CD14-positive monocyte (primary cell): ENCODE data around the gene MGAT5B. TPM values are rescaled to one million over a fixed set of nuclear protein-coding genes. Genes with fewer than 3 reads are reported as not detected.

Source experiments
- DNase-seq, 3 donors: peaks; one replicate each; pipeline ENCODE4 v3.0.0-alpha.2; 2011 to 2022
- H2AFZ ChIP-seq: 2 replicates; pipeline ENCODE4 v1.6.0; 2012; ENCODE audit warnings: mild to moderate bottlenecking, low read depth, low read length, inconsistent platforms; ENCODE audit not compliant: insufficient read depth, poor library complexity, severe bottlenecking
- H3K27ac ChIP-seq, 2 donors: 1 replicate in 1 of 2; 2 replicates in 1 of 2; pipeline ENCODE4 v1.5.1; 2012 to 2013; ENCODE audit warnings: low read length in 2 of 2, control low read depth in 1 of 2, inconsistent platforms in 1 of 2, low read depth in 1 of 2, mild to moderate bottlenecking in 1 of 2
- H3K27me3 ChIP-seq, 2 donors: one replicate each; pipeline versions ENCODE4 v1.6.0 to v1.6.1; 2011 to 2013; ENCODE audit warnings: low read length in 2 of 2; ENCODE audit not compliant: control insufficient read depth in 2 of 2, insufficient read depth in 2 of 2
- H3K36me3 ChIP-seq, 2 donors: replicated peaks in 1 of 2; 1 replicate in 1 of 2; 2 replicates in 1 of 2; pipeline versions ENCODE4 v1.5.1 to v1.6.1; 2012 to 2013; ENCODE audit warnings: low read length in 2 of 2, control low read depth in 1 of 2, inconsistent platforms in 1 of 2, mild to moderate bottlenecking in 1 of 2; ENCODE audit not compliant: insufficient read depth in 2 of 2, control insufficient read depth in 1 of 2
- H3K4me1 ChIP-seq, 2 donors: 1 replicate in 1 of 2; 2 replicates in 1 of 2; pipeline versions ENCODE4 v1.5.1 to v1.6.1; 2012 to 2013; ENCODE audit warnings: low read length in 2 of 2, control low read depth in 1 of 2, inconsistent platforms in 1 of 2, mild to moderate bottlenecking in 1 of 2, moderate library complexity in 1 of 2; ENCODE audit not compliant: insufficient read depth in 2 of 2, control insufficient read depth in 1 of 2
- H3K4me2 ChIP-seq: replicated peaks from 2 replicates; pipeline ENCODE3; 2012; ENCODE audit warnings: low read length, moderate library complexity, mild to moderate bottlenecking; ENCODE audit not compliant: poor library complexity, severe bottlenecking; ENCODE audit errors: extremely low read depth
- H3K4me3 ChIP-seq, 3 experiments: fragments of 200-600 bp in 1 of 3; sonication (generic) in 1 of 3; replicated peaks in 1 of 3; 1 replicate in 2 of 3; 2 replicates in 1 of 3; pipeline ENCODE4 v1.5.1; 2011 to 2013; ENCODE audit warnings: low read length in 3 of 3, mild to moderate bottlenecking in 3 of 3, control low read depth in 2 of 3, low read depth in 2 of 3, inconsistent platforms in 1 of 3, moderate library complexity in 1 of 3
- H3K79me2 ChIP-seq: 2 replicates; pipeline ENCODE4 v1.6.0; 2012; ENCODE audit warnings: mild to moderate bottlenecking, control low read depth, inconsistent platforms, low read length, moderate library complexity; ENCODE audit not compliant: insufficient read depth
- H3K9ac ChIP-seq: 2 replicates; pipeline ENCODE4 v1.6.0; 2017; ENCODE audit warnings: low read length, mild to moderate bottlenecking; ENCODE audit not compliant: insufficient read depth, poor library complexity, severe bottlenecking
- H3K9me3 ChIP-seq, 2 donors: replicated peaks in 1 of 2; 1 replicate in 1 of 2; 2 replicates in 1 of 2; pipeline versions ENCODE4 v1.5.1 to v1.6.1; 2012 to 2013; ENCODE audit warnings: low read length in 2 of 2, control low read depth in 1 of 2; ENCODE audit not compliant: control insufficient read depth in 1 of 2, insufficient read depth in 1 of 2
- H4K20me1 ChIP-seq: 2 replicates; pipeline ENCODE4 v1.6.0; 2012; ENCODE audit warnings: mild to moderate bottlenecking, low read length, control low read depth, moderate library complexity; ENCODE audit not compliant: insufficient read depth
- H3K27ac Mint-ChIP-seq, 7 donors: one replicate each; pipeline ENCODE4 v1.8.0; 2020; ENCODE audit warnings: mild to moderate bottlenecking in 7 of 7, mixed read lengths in 7 of 7, moderate library complexity in 6 of 7, inconsistent platforms in 2 of 7
- H3K27me3 Mint-ChIP-seq, 3 donors: one replicate each; pipeline ENCODE4 v1.8.0; 2021 to 2022; ENCODE audit warnings: low read depth in 3 of 3, mild to moderate bottlenecking in 3 of 3, mixed read lengths in 3 of 3, moderate library complexity in 3 of 3, inconsistent platforms in 1 of 3
- H3K36me3 Mint-ChIP-seq, 2 donors: one replicate each; pipeline ENCODE4 v1.8.0; 2020; ENCODE audit warnings: mixed read lengths in 2 of 2, inconsistent platforms in 1 of 2, mild to moderate bottlenecking in 1 of 2
- H3K4me1 Mint-ChIP-seq: one replicate; pipeline ENCODE4 v1.8.0; 2020; ENCODE audit warnings: mild to moderate bottlenecking, mixed read lengths
- H3K4me3 Mint-ChIP-seq, 2 donors: one replicate each; pipeline ENCODE4 v1.8.0; 2020; ENCODE audit warnings: mild to moderate bottlenecking in 2 of 2, mixed read lengths in 2 of 2, moderate library complexity in 1 of 2
- H3K9me3 Mint-ChIP-seq, 7 donors: one replicate each; pipeline ENCODE4 v1.8.0; 2020 to 2022; ENCODE audit warnings: mixed read lengths in 7 of 7, mild to moderate bottlenecking in 6 of 7, moderate library complexity in 6 of 7, inconsistent platforms in 2 of 7
- WGBS: methylation state at CpG from one replicate; pipeline ENCODE4 v1.1.5; 2013; ENCODE audit warnings: missing lambda C conversion rate; ENCODE audit not compliant: insufficient coverage; 5-methylcytosine and 5-hydroxymethylcytosine counted together
- intact Hi-C, 2 donors: fragments of 100-400 bp; cut with micrococcal nuclease; formaldehyde crosslinking; loops; one replicate each; pipeline versions ENCODE4 v1.15.0 to v1.15.1; 2023
- polyA plus RNA-seq, 3 donors: library from polyadenylated mRNA; depleted of rRNA in 1 of 3; unstranded in 2 of 3; stranded (reverse) in 1 of 3; fragments of 300-500 nt in 2 of 3; fragments of >200 nt in 1 of 3; fragmentation: Illumina TruSeq in 2 of 3; gene quantifications; 1 replicate in 2 of 3; 2 replicates in 1 of 3; pipeline ENCODE4 v1.2.3, GENCODE V29; 2012 to 2021
- TF ChIP-seq, protein P1 (sequence below): fragments of 200-600 bp; IDR thresholded peaks from one replicate; pipeline ENCODE4 v1.8.0; 2022; ENCODE audit warnings: antibody characterized with exemption, mild to moderate bottlenecking

MGAT5B gene
- polyA plus RNA-seq, 3 donors = not detected

DNA sequence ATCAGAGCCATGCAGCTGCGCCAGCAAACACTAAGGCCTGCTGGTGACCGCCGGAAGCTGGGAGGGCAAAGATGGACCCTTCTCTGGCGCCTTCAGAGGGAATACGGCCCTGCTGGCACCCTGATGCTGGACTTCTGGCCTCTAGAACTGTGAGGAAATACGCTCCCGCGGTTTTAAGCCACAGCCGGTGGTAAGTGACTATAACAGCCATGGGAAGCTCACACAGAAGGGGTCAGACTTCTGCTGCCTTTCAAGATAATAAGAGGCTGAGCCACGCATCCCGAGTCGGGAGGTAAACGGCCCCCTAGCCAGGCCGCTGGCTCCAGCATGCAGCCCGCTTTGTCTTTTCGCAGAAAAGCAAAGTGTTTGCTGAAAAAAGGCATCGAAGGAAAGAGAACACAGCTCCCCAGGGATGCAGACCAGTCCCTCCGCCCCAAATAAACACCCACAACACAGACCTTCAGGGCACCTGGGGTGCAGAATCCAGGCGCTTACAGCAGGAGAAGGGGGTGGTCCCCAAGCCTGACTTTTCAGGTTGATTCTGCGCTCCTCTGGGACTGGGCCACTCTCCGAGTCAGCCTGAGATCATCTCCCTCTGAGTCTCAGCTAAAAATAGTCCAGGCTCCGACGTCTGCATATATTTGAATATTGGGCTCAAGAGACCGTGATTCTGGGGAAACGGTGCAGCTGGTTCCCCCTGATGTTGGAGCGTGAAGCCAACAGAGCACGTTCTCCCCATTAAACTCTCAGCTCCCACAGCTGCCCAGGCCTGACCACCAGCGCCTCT lies 89.7 kb downstream of the MGAT5B start:
- no peak overlapping the region for H3K27ac Mint-ChIP-seq
- Histone ChIP-seq H3K27me3 (no peaks in the 10 kb centered on the region), H3K9me3 (no peaks in the 10 kb centered on the region), H3K79me2 (no peaks in the 10 kb centered on the region), H3K4me1 (no peaks in the 10 kb centered on the region), H3K9ac (no peak overlapping the region), H3K27ac (no peak overlapping the region), H2AFZ (no peak overlapping the region), H3K4me2 (no peak overlapping the region), H3K36me3 (no peaks in the 10 kb centered on the region), H4K20me1 (no peaks in the 10 kb centered on the region), H3K4me3 (no peak overlapping the region)
- H3K27me3 Mint-ChIP-seq = peaks cover 6 to 11% (median 7%) of the 10 kb centered on the region in 3 donors
- no peaks in the 10 kb centered on the region for H3K36me3 Mint-ChIP-seq
- intact Hi-C loops = no loop called here
- no peaks in the 10 kb centered on the region for H3K4me1 Mint-ChIP-seq
- DNase-seq = no peak
- TF ChIP-seq, protein P1, sequence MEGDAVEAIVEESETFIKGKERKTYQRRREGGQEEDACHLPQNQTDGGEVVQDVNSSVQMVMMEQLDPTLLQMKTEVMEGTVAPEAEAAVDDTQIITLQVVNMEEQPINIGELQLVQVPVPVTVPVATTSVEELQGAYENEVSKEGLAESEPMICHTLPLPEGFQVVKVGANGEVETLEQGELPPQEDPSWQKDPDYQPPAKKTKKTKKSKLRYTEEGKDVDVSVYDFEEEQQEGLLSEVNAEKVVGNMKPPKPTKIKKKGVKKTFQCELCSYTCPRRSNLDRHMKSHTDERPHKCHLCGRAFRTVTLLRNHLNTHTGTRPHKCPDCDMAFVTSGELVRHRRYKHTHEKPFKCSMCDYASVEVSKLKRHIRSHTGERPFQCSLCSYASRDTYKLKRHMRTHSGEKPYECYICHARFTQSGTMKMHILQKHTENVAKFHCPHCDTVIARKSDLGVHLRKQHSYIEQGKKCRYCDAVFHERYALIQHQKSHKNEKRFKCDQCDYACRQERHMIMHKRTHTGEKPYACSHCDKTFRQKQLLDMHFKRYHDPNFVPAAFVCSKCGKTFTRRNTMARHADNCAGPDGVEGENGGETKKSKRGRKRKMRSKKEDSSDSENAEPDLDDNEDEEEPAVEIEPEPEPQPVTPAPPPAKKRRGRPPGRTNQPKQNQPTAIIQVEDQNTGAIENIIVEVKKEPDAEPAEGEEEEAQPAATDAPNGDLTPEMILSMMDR = no peak
- H3K9me3 Mint-ChIP-seq = peaks cover 0 to 2% (median 0%) of the 10 kb centered on the region in 7 donors
- 55% methylated on average over 24 of the region's 28 CpGs for WGBS
- no peak overlapping the region for H3K4me3 Mint-ChIP-seq

DNA sequence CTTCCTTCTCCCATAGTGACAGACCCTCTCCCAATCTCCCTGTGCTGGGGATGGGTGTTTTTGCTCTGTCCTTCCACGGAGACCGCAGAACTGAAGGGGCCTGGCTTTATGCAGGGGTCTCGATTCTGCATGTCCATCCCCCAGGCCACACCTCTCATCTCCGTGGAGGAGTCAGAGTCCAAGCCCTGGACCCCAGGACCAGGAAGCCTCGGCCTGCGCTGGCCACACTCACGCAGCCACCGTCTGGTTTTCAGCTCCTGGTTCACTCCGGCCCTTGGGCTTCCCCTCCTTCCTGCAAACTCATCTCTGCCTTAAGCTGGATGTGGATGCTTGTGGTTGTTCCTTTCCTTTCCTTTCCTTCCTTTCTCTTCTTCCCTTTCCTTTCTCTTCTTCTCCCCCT lies 90.8 kb downstream of the MGAT5B start:
- Histone ChIP-seq H3K4me2 (no peak overlapping the region), H3K27ac (no peak overlapping the region), H3K4me3 (no peak overlapping the region), H3K9ac (no peak overlapping the region), H3K27me3 (no peaks in the 10 kb centered on the region), H3K4me1 (no peaks in the 10 kb centered on the region), H2AFZ (no peak overlapping the region), H3K79me2 (no peaks in the 10 kb centered on the region), H4K20me1 (no peaks in the 10 kb centered on the region), H3K9me3 (no peaks in the 10 kb centered on the region), H3K36me3 (no peaks in the 10 kb centered on the region)
- Mint-ChIP-seq H3K27ac (peak overlapping the region in 1 of 7 donors; percentile 49), H3K4me1 (no peaks in the 10 kb centered on the region), H3K27me3 (peaks cover 6 to 11% (median 7%) of the 10 kb centered on the region in 3 donors), H3K4me3 (no peak overlapping the region), H3K9me3 (peaks cover 0 to 2% (median 0%) of the 10 kb centered on the region in 7 donors), H3K36me3 (no peaks in the 10 kb centered on the region)
- TF ChIP-seq, protein P1 = no peak
- intact Hi-C loops = no loop called here
- no peak for DNase-seq
- no CpG with 5 or more reads among the region's 9 CpGs for WGBS
